Renal cortical epithelial cell (primary cell): Measurements from ENCODE around the gene HMHB1. TPM values are rescaled to one million over a fixed set of nuclear protein-coding genes. Genes with fewer than 3 reads are reported as not detected.
A peak's percentile ranks its signal among the peaks of the same experiment; 100 is the strongest.

ENCODE experiments used
- DNase-seq: peaks from one replicate; pipeline ENCODE4 v3.0.0-alpha.2; 2011; ENCODE audit warnings: low read depth
- total RNA-seq: library from RNA; depleted of rRNA; stranded (reverse); fragments of >200 nt; gene quantifications from 2 replicates; pipeline ENCODE4 v1.2.3, GENCODE V29; 2014

The HMHB1 gene
- not detected in 2 replicates for total RNA-seq

- DNase-seq = no peak
These were observed at the start of gene HMHB1 for GRCh38 chr5:143812085-143812705. Gene HMHB1, plus strand, starts transcription at chr5:143812161.

- no peak for DNase-seq
These were observed 49.2 kb upstream of the HMHB1 start for GRCh38 chr5:143762636-143763220.

- DNase-seq = no peak
These were observed 44.8 kb upstream of the HMHB1 start for GRCh38 chr5:143767162-143767561.

GRCh38 chr5:143769026-143769786 lies 42.8 kb upstream of the HMHB1 start:
- no peak for DNase-seq

GRCh38 chr5:143770450-143770849 lies 41.5 kb upstream of the HMHB1 start:
- DNase-seq = no peak

GRCh38 chr5:143771189-143771588 lies 40.8 kb upstream of the HMHB1 start:
- no peak for DNase-seq

- no peak for DNase-seq
These were observed 40.4 kb upstream of the HMHB1 start for GRCh38 chr5:143771602-143772001.

- DNase-seq = no peak
These were observed 39.3 kb upstream of the HMHB1 start for GRCh38 chr5:143772621-143773020.

- DNase-seq = peak; percentile 55
These were observed 36.7 kb upstream of the HMHB1 start for GRCh38 chr5:143775258-143775657.

- DNase-seq = no peak
These were observed 35.0 kb upstream of the HMHB1 start for GRCh38 chr5:143776951-143777350.

- no peak for DNase-seq
These were observed 32.5 kb upstream of the HMHB1 start for GRCh38 chr5:143779506-143779905.

- DNase-seq = no peak
These were observed 29.9 kb upstream of the HMHB1 start for GRCh38 chr5:143781993-143782520.

- DNase-seq = peak; percentile 63
These were observed 29.2 kb upstream of the HMHB1 start for GRCh38 chr5:143782588-143783386.

GRCh38 chr5:143788401-143788800 lies 23.6 kb upstream of the HMHB1 start:
- DNase-seq = no peak

- no peak for DNase-seq
These were observed 21.4 kb upstream of the HMHB1 start for GRCh38 chr5:143790457-143791112.

- no peak for DNase-seq
These were observed 19.9 kb upstream of the HMHB1 start for GRCh38 chr5:143791848-143792731.

- DNase-seq = no peak
These were observed 18.7 kb upstream of the HMHB1 start for GRCh38 chr5:143793249-143793648.

- DNase-seq = no peak
These were observed 15.8 kb upstream of the HMHB1 start for GRCh38 chr5:143796125-143796524.

GRCh38 chr5:143796753-143797152 lies 15.2 kb upstream of the HMHB1 start:
- no peak for DNase-seq

GRCh38 chr5:143800715-143801114 lies 11.2 kb upstream of the HMHB1 start:
- no peak for DNase-seq
